Endodermal cell (in vitro differentiated cells): ENCODE data around the gene SIK2. TPM values are rescaled to one million over a fixed set of nuclear protein-coding genes. Genes with fewer than 3 reads are reported as not detected.

Experiments
- DNase-seq: peaks from one replicate; pipeline ENCODE4 v3.0.0-alpha.2; 2017
- H3K27ac ChIP-seq: 2 replicates; pipeline ENCODE4 v1.5.1; 2013; ENCODE audit warnings: mild to moderate bottlenecking, low read depth, low read length, moderate library complexity
- H3K27me3 ChIP-seq: 2 replicates; pipeline ENCODE4 v1.6.1; 2013; ENCODE audit warnings: mild to moderate bottlenecking, low read length, moderate library complexity; ENCODE audit not compliant: insufficient read depth, control insufficient read depth, poor library complexity, severe bottlenecking
- H3K36me3 ChIP-seq: 2 replicates; pipeline ENCODE4 v1.7.0; 2013; ENCODE audit warnings: mild to moderate bottlenecking, low read length, moderate library complexity; ENCODE audit not compliant: control insufficient read depth, insufficient read depth
- H3K4me1 ChIP-seq: one replicate; pipeline ENCODE4 v1.7.0; 2013; ENCODE audit warnings: low read length; ENCODE audit not compliant: control insufficient read depth, insufficient read depth
- H3K4me3 ChIP-seq: 2 replicates; pipeline ENCODE4 v1.5.1; 2013; ENCODE audit warnings: mild to moderate bottlenecking, low read length, moderate library complexity
- H3K9ac ChIP-seq: 2 replicates; pipeline ENCODE4 v1.6.1; 2013; ENCODE audit warnings: mild to moderate bottlenecking, low read length, moderate library complexity; ENCODE audit not compliant: poor library complexity, severe bottlenecking; ENCODE audit errors: extremely low read depth
- H3K9me3 ChIP-seq: 2 replicates; pipeline ENCODE4 v1.6.1; 2013; ENCODE audit warnings: mild to moderate bottlenecking, low read length, moderate library complexity; ENCODE audit not compliant: control insufficient read depth
- H3K27ac Mint-ChIP-seq: 2 replicates; pipeline ENCODE4 v1.8.0; 2020; ENCODE audit warnings: mixed read lengths
- H3K27me3 Mint-ChIP-seq: 2 replicates; pipeline ENCODE4 v1.8.0; 2021; ENCODE audit warnings: mild to moderate bottlenecking, mixed read lengths; ENCODE audit not compliant: insufficient read depth
- H3K36me3 Mint-ChIP-seq: 2 replicates; pipeline ENCODE4 v1.8.0; 2020; ENCODE audit warnings: low read depth, mixed read lengths
- H3K4me1 Mint-ChIP-seq: 2 replicates; pipeline ENCODE4 v1.8.0; 2020; ENCODE audit warnings: mixed read lengths
- H3K4me3 Mint-ChIP-seq: 2 replicates; pipeline ENCODE4 v1.8.0; 2020; ENCODE audit warnings: mild to moderate bottlenecking, moderate library complexity, mixed read lengths
- H3K9me3 Mint-ChIP-seq: 2 replicates; pipeline ENCODE4 v1.8.0; 2020; ENCODE audit warnings: mild to moderate bottlenecking, mixed read lengths
- CTCF ChIP-seq: fragments of 200-600 bp; sonication (generic); conservative IDR thresholded peaks from 2 replicates; pipeline ENCODE4 v1.5.0; 2021; ENCODE audit warnings: antibody characterized with exemption, mild to moderate bottlenecking
- WGBS, 2 experiments: methylation state at CpG; one replicate each; pipeline versions ENCODE4 v1.1.5 to v1.1.7; 2013; ENCODE audit warnings: missing lambda C conversion rate in 2 of 2, mixed read lengths in 1 of 2; ENCODE audit not compliant: insufficient coverage in 1 of 2, insufficient read length in 1 of 2; 5-methylcytosine and 5-hydroxymethylcytosine counted together
- total RNA-seq, 2 donors: library from RNA; stranded (reverse); fragmentation: NEBNext Ultra II Directional in 1 of 2; extraction: Animal tissue kit (Norgen Biotek cat#: 25700) in 1 of 2; gene quantifications; 2 replicates in 1 of 2; 3 replicates in 1 of 2; pipeline ENCODE4 v1.2.1, GENCODE V29; 2021

The SIK2 gene
- total RNA-seq, 2 donors from 2014 or later, result 13.2 to 13.4 TPM

- H3K4me3 Mint-ChIP-seq, result no peak overlapping the region
- no peaks in the 10 kb centered on the region for H3K9me3 Mint-ChIP-seq
- H3K4me1 Mint-ChIP-seq, result peaks cover 29% of the 10 kb centered on the region
- H3K27me3 Mint-ChIP-seq, result no peaks in the 10 kb centered on the region
- H3K27ac Mint-ChIP-seq, result peak overlapping the region; percentile 52
- H3K36me3 Mint-ChIP-seq, result peaks cover 22% of the 10 kb centered on the region
- Histone ChIP-seq H3K36me3 (peaks cover 51% of the 10 kb centered on the region), H3K4me1 (peaks cover 12% of the 10 kb centered on the region), H3K9me3 (no peaks in the 10 kb centered on the region), H3K27ac (peak overlapping the region; percentile 95), H3K27me3 (no peaks in the 10 kb centered on the region), H3K4me3 (no peak overlapping the region), H3K9ac (no peak overlapping the region)
- TF ChIP-seq CTCF, result no peak
- WGBS, 2 experiments, result 87 to 93% methylated on average over 11 to 15 of the region's 15 CpGs
- DNase-seq, result peak; percentile 25
Observed at GRCh38 chr11:111736621-111737443, 134.6 kb downstream of the SIK2 start.

- Mint-ChIP-seq H3K4me3 (no peak overlapping the region), H3K36me3 (peaks cover 26% of the 10 kb centered on the region), H3K4me1 (peaks cover 31% of the 10 kb centered on the region), H3K9me3 (no peaks in the 10 kb centered on the region), H3K27ac (peak overlapping the region; percentile 32), H3K27me3 (no peaks in the 10 kb centered on the region)
- Histone ChIP-seq H3K4me1 (peaks cover 14% of the 10 kb centered on the region), H3K9ac (no peak overlapping the region), H3K27me3 (no peaks in the 10 kb centered on the region), H3K9me3 (no peaks in the 10 kb centered on the region), H3K4me3 (no peak overlapping the region), H3K36me3 (peaks cover 58% of the 10 kb centered on the region), H3K27ac (no peak overlapping the region)
- TF ChIP-seq CTCF, result no peak
- DNase-seq, result peak; percentile 28
- WGBS, 2 experiments, result 94 to 95% methylated on average over 12 to 14 of the region's 14 CpGs
Observed at GRCh38 chr11:111737444-111738210, 135.4 kb downstream of the SIK2 start.

- DNase-seq, result no peak
- Mint-ChIP-seq H3K4me3 (no peak overlapping the region), H3K4me1 (peaks cover 31% of the 10 kb centered on the region), H3K27me3 (no peaks in the 10 kb centered on the region), H3K36me3 (peaks cover 29% of the 10 kb centered on the region), H3K27ac (no peak overlapping the region), H3K9me3 (no peaks in the 10 kb centered on the region)
- WGBS, 2 experiments, result 77% methylated on average over 2 of the region's 2 CpGs; no CpG with 5 or more reads in 1 of the 2 experiments
- Histone ChIP-seq H3K36me3 (peaks cover 71% of the 10 kb centered on the region), H3K27me3 (no peaks in the 10 kb centered on the region), H3K9ac (no peak overlapping the region), H3K27ac (no peak overlapping the region), H3K4me3 (no peak overlapping the region), H3K4me1 (peaks cover 14% of the 10 kb centered on the region), H3K9me3 (no peaks in the 10 kb centered on the region)
- no peak for TF ChIP-seq CTCF
Observed at GRCh38 chr11:111739299-111739698, 137.1 kb downstream of the SIK2 start.
